SIG-M5 (cell line): ENCODE results near the gene SGF29.
"Not testable (repeated sequence)": the region's sequence is repeated elsewhere in the genome, so short reads cannot be mapped to it uniquely, and the experiment has no call there.

ENCODE experiments used
- DNase-seq: peaks from one replicate; lab custom pipeline; 2025; lab: John Stamatoyannopoulos, UW

The SGF29 gene

GRCh38 chr16:28612359-28613280 lies 58.9 kb downstream of the SGF29 start:
- DNase-seq, result not testable (repeated sequence)

GRCh38 chr16:28613912-28614311 lies 60.2 kb downstream of the SGF29 start:
- not testable (repeated sequence) for DNase-seq

- not testable (repeated sequence) for DNase-seq
These were observed 60.8 kb downstream of the SGF29 start for GRCh38 chr16:28614561-28614960.

DNA sequence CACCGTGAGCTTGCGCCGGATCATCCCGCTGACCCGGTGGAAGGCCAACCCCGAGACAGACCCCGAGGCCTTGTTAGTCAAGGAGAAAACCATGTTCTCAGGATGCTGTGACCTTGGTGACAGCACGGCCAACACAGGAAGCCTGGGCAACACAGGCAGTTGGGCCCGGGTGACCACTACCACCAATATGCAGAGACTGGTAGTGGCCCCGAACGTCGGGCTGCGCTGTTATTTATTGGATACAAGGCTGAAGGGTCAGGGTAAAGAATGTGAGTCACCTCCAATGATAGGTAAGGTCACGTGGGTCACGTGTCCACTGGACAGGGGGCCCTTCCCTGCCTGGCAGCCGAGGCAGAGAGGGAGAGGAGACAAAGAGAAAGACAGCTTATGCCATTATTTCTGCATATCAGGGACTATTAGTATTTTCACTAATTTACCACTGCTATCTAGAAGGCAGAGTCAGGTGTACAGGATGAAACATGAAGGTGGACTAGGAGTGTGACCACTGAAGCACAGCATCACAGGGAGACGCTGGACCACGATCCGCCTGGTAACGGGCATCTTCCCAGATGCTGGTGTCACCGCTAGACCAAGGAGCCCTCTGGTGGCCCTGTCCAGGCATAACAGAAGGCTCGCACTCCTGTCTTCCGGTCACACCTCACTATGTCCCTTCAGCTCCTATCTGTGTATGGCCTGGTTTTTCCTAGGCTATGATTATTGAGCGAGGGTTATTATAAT lies 61.9 kb downstream of the SGF29 start:
- not testable (repeated sequence) for DNase-seq

DNA sequence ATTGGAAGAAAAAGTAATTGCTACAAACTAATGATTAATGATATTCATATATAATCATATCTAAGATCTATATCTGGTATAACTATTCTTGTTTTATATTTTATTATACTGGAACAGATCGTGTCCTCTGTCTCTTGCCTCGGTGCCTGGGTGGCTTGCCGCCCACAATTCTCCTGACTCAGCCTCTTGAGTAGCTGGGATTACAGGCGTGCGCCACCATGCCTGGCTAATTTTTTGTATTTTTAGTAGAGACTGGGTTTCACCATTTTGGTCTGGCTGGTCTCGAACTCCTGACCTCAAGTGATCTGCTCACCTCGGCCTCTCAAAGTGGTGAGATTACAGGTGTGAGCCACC lies 62.5 kb downstream of the SGF29 start:
- not testable (repeated sequence) for DNase-seq

GRCh38 chr16:28616636-28617035 lies 62.9 kb downstream of the SGF29 start:
- DNase-seq, result no peak

DNA sequence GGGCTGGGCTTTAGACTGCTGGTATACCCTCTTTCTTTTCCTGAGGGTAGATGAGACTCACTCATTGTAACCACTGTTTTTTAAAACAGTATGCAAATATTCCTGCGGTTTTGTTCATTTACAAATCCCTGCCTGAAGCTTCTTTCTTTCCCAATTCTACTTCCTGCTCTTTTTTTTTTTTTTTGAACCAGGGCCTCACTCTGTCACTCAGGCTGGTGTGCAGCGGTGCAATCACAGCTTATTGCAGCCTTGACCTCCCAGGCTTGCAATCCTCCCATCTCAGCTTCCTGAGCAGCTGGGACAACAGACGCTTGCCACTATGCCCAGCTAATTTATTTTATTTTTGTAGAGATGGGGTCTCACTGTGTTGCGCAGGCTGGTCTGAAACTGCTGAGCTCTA lies 64.2 kb downstream of the SGF29 start:
- no peak for DNase-seq

- DNase-seq, result not testable (repeated sequence)
These were observed 66.6 kb downstream of the SGF29 start for GRCh38 chr16:28620316-28620715.

- no peak for DNase-seq
These were observed 67.9 kb downstream of the SGF29 start for GRCh38 chr16:28621481-28622155.

GRCh38 chr16:28622532-28623171 lies 68.9 kb downstream of the SGF29 start:
- DNase-seq, result not testable (repeated sequence)

DNA sequence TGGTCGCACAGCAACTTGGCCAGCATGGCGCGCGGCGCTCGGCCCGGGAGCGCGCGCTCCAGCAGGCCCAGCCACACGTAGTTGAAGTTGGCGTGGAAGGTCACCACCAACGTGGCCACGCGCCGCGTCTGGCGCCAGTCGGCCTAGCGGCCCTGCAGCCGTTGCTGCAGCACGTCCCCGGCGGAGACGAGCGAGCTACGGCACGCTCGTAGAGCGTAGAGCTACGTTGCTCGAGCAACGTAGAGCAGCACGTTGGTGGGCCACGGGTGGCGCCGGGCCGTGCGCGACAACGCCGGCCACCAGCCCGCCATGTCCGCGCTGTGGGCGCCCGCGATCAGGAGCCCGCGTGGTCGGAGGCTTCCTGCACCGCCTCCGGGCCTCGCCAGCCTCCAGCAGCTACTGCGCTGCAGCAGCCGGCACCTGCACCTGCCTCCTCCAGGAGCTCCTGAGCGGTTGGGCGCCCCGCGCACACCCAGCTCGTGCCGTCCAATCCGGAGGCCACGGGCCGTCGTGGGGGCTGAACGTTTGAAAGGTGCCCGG lies 69.5 kb downstream of the SGF29 start:
- DNase-seq, result no peak

GRCh38 chr16:28630905-28631304 lies 77.2 kb downstream of the SGF29 start:
- DNase-seq, result not testable (repeated sequence)

DNA sequence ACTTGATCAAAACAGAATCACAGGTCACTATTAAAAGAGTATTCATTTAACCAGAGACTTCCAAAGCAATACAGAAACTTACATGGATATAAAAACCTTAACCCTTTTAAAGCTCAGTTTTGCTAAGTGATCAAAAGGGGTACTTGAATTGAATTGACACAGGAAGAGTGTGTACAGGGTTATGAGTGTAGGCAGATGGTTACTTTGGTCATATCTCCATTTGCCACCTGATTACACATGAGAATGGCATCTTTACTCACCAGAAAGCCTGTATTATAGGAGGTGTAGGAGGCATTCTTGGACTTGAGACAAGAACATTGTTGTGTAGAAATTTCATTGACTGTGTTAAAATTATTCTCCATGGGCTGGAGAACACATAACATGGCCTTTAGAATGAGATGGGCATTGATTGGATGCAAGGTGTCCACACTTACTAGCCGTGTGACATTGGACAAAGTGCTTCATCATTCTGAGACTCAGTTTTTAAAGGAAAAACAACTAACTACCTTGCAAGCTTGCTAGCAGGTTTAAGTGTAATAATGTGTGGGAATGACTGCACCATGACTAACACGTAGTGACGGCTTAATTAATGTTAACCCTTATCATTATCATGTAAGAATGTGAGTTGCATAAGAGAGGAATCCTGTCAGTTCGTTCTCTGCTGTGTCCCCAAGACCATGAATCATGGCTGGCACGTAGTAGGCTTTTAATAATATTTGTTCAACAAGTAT lies 82.5 kb downstream of the SGF29 start:
- not testable (repeated sequence) for DNase-seq

DNA sequence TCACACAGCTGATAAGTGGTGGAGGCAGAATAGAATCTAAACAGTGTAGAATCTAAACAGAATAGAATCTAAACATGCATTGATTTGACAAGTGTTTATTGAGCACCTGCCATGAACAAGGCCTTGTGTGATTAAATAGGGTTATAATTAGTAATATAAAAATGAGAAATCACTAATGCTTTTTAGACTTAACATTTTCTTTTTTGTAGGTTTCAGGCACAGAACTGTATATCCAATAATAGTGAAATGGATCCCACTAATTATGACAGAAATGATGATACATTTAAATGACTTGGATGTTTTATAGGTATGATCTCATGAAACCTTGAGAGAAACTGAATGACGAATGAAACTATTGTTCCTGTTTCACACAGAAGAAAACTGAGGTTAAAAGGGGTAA lies 84.0 kb downstream of the SGF29 start, which contains the start of gene NPIPB8:
TSS of gene NPIPB8 (plus strand) at position 301 of the 400 bp plus-strand sequence. CDS start 296 bp downstream, outside the sequence.
- DNase-seq, result not testable (repeated sequence)

DNA sequence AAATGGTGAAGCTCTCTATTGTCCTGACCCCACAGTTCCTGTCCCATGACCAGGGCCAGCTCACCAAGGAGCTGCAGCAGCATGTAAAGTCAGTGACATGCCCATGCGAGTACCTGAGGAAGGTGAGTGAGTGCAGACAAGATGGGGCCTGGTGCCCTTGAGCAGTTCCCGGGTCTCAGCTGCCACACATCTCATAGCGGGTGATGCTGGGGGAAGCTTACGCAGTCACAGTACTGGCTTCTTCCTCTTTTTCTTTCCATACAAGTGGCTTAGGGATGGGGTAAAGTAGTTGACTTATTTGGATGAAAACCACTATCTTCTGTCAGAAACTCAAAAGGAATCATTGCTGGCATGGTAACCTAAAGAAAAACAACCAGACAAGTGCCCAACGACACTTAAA lies 84.6 kb downstream of the SGF29 start:
- not testable (repeated sequence) for DNase-seq

DNA sequence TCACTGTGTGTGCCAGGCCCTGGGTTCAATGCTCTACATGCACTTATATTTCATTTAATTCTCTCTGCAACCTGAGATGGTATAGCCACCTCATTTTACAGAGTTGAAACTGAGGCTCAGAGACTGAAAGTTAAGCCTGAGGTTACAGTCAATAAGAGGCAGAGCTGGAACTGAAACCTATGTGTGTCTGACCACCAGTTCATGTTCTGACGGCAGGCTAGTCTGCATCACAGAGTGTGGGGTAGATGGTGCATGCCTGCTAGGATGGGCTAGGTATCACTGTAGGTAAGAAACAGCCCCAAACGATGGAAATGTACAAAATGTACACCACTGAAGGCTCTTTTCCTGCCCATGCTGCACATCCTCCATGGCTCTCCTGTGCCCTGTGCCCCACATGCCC lies 86.2 kb downstream of the SGF29 start:
- DNase-seq, result not testable (repeated sequence)
